DOHH2 (cell line): ENCODE results near the gene DBI.

Source experiments
- EZH2phosphoT487 ChIP-seq: fragments of 200-600 bp; sonication (generic); IDR thresholded peaks from 2 replicates; pipeline ENCODE4 v1.6.1; 2017; ENCODE audit warnings: borderline replicate concordance, mild to moderate bottlenecking, antibody characterized with exemption, low read length, moderate library complexity, mixed read lengths
- TF ChIP-seq, protein P1 (sequence below): fragments of 200-600 bp; sonication (generic); IDR thresholded peaks from one replicate; pipeline ENCODE4 v1.5.1; 2014; ENCODE audit warnings: antibody characterized with exemption, mild to moderate bottlenecking, low read depth, low read length; ENCODE audit not compliant: poor library complexity, severe bottlenecking

DNA sequence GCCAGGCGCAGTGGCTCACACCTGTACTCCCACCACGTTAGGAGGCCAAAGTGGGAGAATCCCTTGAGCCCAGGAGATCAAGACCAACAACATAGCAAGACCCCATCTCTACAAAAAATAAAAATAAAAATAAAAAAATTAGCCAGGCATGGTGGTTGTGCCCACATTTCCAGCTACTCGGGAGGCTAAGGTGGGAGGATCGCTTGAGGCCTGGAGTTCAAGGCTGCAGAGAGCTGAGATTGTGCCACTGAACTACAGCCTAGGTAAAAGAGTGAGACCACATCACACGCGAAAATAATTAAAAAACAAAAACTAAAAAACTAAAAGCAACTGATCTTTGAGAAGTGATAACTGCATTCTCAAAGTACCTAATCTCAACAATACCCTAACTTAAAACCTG lies 2.0 kb upstream of the DBI start:
- TF ChIP-seq, protein P1, sequence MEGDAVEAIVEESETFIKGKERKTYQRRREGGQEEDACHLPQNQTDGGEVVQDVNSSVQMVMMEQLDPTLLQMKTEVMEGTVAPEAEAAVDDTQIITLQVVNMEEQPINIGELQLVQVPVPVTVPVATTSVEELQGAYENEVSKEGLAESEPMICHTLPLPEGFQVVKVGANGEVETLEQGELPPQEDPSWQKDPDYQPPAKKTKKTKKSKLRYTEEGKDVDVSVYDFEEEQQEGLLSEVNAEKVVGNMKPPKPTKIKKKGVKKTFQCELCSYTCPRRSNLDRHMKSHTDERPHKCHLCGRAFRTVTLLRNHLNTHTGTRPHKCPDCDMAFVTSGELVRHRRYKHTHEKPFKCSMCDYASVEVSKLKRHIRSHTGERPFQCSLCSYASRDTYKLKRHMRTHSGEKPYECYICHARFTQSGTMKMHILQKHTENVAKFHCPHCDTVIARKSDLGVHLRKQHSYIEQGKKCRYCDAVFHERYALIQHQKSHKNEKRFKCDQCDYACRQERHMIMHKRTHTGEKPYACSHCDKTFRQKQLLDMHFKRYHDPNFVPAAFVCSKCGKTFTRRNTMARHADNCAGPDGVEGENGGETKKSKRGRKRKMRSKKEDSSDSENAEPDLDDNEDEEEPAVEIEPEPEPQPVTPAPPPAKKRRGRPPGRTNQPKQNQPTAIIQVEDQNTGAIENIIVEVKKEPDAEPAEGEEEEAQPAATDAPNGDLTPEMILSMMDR = no peak
- TF ChIP-seq EZH2phosphoT487 = no peak
